ENCODE measurements around the gene HS6ST1.
A peak's percentile ranks its signal among the peaks of the same experiment; 100 is the strongest.

The HS6ST1 gene

GRCh38 chr2:128321784-128322714 is 3.4 kb upstream of the HS6ST1 start (continued):
- peak; percentile 70 for TF ChIP-seq ZNF335 (tag by site-specific recombination; conservative IDR thresholded peaks at IDR 0.05)

- no peak overlapping the region for H3K27ac ChIP-seq (ENCODE audit: extremely low read depth, low read depth, low read length)
- no peaks in the 10 kb centered on the region for H3K9me3 ChIP-seq (ENCODE audit: control insufficient read depth, insufficient read depth, low read depth, low read length)
- ChIA-PET CTCF (interaction anchor here (0.5 to 1.9 kb wide), 9 partner anchors 12 to 1602 kb away, joined by 3 to 5 read pairs (median 3); no protein-coding TSS in a partner anchor), POLR2A (interaction anchor here (0.6 kb wide), 1 partner anchor 229 kb away, joined by 3 read pairs; no protein-coding TSS in a partner anchor)
- H3K4me3 ChIP-seq (ENCODE audit: low read depth, low read length), result no peak overlapping the region
- TF ChIP-seq ZNF843 (tag by site-specific recombination; IDR thresholded peaks at IDR 0.05) (no peak), ZNF394 (tag by site-specific recombination; IDR thresholded peaks at IDR 0.05; ENCODE audit: borderline replicate concordance) (peak; percentile 49; the same call in 1 of the 2 replicates), PATZ1 (tag by site-specific recombination; IDR thresholded peaks at IDR 0.05) (no peak), ZNF266 (tag by site-specific recombination; IDR thresholded peaks at IDR 0.05; ENCODE audit: low read depth) (no peak)
- peaks cover 0 to 5% of the 10 kb centered on the region in 2 experiments; a peak in 1 of 3 replicates for H3K36me3 ChIP-seq (ENCODE audit: control insufficient read depth in 2 of 2, insufficient read depth in 1 of 2, low read length in 2 of 2)
- H3K4me1 ChIP-seq (ENCODE audit: control insufficient read depth, insufficient read depth, low read length), result peaks cover 8% of the 10 kb centered on the region; the same call in 1 of the 2 replicates
Measured at GRCh38 chr2:128320906-128321771, 2.5 kb upstream of the HS6ST1 start.

GRCh38 chr2:128320192-128320905 is 1.7 kb upstream of the HS6ST1 start:
- TF ChIP-seq GLIS2 (tag by site-specific recombination; IDR thresholded peaks at IDR 0.05), result peak; percentile 29; the same call in 1 of the 2 replicates
- no peak for TF ChIP-seq ZNF473 (tag by site-specific recombination; IDR thresholded peaks at IDR 0.05)
- no peak for TF ChIP-seq HIC1 (tag by site-specific recombination; IDR thresholded peaks at IDR 0.05)
- no peak for TF ChIP-seq ZSCAN30 (tag by site-specific recombination; IDR thresholded peaks at IDR 0.05)
- TF ChIP-seq ZIC2 (tag by site-specific recombination; IDR thresholded peaks at IDR 0.05), result peak; percentile 46
- no peak for TF ChIP-seq ZSCAN16 (tag by site-specific recombination; IDR thresholded peaks at IDR 0.05)
- TF ChIP-seq ZNF404 (tag by site-specific recombination; IDR thresholded peaks at IDR 0.05), result no peak
- peak; percentile 81 for TF ChIP-seq GLIS1 (tag by site-specific recombination; IDR thresholded peaks at IDR 0.05)
- peak; percentile 34; the same call in 1 of the 2 replicates for TF ChIP-seq ZFP69B (tag by site-specific recombination; IDR thresholded peaks at IDR 0.05)
- TF ChIP-seq ZNF664 (tag by site-specific recombination; IDR thresholded peaks at IDR 0.05), result no peak
- TF ChIP-seq ZNF292 (tag by site-specific recombination; IDR thresholded peaks at IDR 0.05; ENCODE audit: borderline replicate concordance, low read depth), result no peak
- TF ChIP-seq, protein P1, sequence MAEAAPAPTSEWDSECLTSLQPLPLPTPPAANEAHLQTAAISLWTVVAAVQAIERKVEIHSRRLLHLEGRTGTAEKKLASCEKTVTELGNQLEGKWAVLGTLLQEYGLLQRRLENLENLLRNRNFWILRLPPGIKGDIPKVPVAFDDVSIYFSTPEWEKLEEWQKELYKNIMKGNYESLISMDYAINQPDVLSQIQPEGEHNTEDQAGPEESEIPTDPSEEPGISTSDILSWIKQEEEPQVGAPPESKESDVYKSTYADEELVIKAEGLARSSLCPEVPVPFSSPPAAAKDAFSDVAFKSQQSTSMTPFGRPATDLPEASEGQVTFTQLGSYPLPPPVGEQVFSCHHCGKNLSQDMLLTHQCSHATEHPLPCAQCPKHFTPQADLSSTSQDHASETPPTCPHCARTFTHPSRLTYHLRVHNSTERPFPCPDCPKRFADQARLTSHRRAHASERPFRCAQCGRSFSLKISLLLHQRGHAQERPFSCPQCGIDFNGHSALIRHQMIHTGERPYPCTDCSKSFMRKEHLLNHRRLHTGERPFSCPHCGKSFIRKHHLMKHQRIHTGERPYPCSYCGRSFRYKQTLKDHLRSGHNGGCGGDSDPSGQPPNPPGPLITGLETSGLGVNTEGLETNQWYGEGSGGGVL (tag by site-specific recombination; IDR thresholded peaks at IDR 0.05), result no peak
- Histone ChIP-seq H3K4me1 (ENCODE audit: control insufficient read depth, insufficient read depth, low read length) (peaks cover 13% of the 10 kb centered on the region; the same call in 1 of the 2 replicates), H3K27ac (ENCODE audit: extremely low read depth, low read depth, low read length) (no peak overlapping the region), H3K36me3 (ENCODE audit: control insufficient read depth in 2 of 2, insufficient read depth in 1 of 2, low read length in 2 of 2) (peaks cover 0 to 13% of the 10 kb centered on the region in 2 experiments; a peak in 1 of 3 replicates), H3K4me3 (ENCODE audit: low read depth, low read length) (no peak overlapping the region), H3K9me3 (ENCODE audit: control insufficient read depth, insufficient read depth, low read depth, low read length) (no peaks in the 10 kb centered on the region)
- POLR2A ChIA-PET, result no interaction called here
- CTCF ChIA-PET, result interaction anchor here (1.8 to 1.9 kb wide), 2 partner anchors 107 to 141 kb away, joined by 4 to 5 read pairs; no protein-coding TSS in a partner anchor
